HL-60 (cell line): ENCODE data around the gene AEBP2.

Experiments used
- CTCF ChIP-seq: IDR thresholded peaks from one replicate; pipeline ENCODE4 v1.5.1; 2011; ENCODE audit warnings: low read length, control low read depth, inconsistent platforms; ENCODE audit not compliant: insufficient read depth
- POLR2AphosphoS5 ChIP-seq: IDR thresholded peaks from 2 replicates; pipeline ENCODE4 v1.6.1; 2012; ENCODE audit warnings: low read depth

GRCh38 chr12:19520646-19521415 is 81.5 kb downstream of the AEBP2 start:
- TF ChIP-seq CTCF (no peak), POLR2AphosphoS5 (no peak)
